ES-I3 (cell line): ENCODE measurements around the gene CCDC182.
A peak's percentile ranks its signal among the peaks of the same experiment; 100 is the strongest.

Source experiments
- H3K36me3 ChIP-seq: 2 replicates; pipeline ENCODE4 v1.6.1; 2013; ENCODE audit warnings: mild to moderate bottlenecking, low read length, control low read depth, moderate library complexity; ENCODE audit not compliant: insufficient read depth
- H3K4me1 ChIP-seq: 2 replicates; pipeline ENCODE4 v1.6.1; 2013; ENCODE audit warnings: mild to moderate bottlenecking, control low read depth, low read length; ENCODE audit not compliant: insufficient read depth
- H3K9ac ChIP-seq: 2 replicates; pipeline ENCODE4 v1.6.1; 2013; ENCODE audit warnings: low read depth, mild to moderate bottlenecking, low read length, moderate library complexity
- H3K9me3 ChIP-seq: 2 replicates; pipeline ENCODE4 v1.6.1; 2013; ENCODE audit warnings: mild to moderate bottlenecking, low read length, moderate library complexity; ENCODE audit not compliant: control insufficient read depth, insufficient read depth

CCDC182 gene

GRCh38 chr17:57707892-57708291 is 37.2 kb downstream of the CCDC182 start:
- Histone ChIP-seq H3K36me3 (no peaks in the 10 kb centered on the region), H3K9me3 (no peaks in the 10 kb centered on the region), H3K9ac (peak overlapping the region; percentile 45; the same call in 1 of the 2 replicates), H3K4me1 (peaks cover 12% of the 10 kb centered on the region)

DNA sequence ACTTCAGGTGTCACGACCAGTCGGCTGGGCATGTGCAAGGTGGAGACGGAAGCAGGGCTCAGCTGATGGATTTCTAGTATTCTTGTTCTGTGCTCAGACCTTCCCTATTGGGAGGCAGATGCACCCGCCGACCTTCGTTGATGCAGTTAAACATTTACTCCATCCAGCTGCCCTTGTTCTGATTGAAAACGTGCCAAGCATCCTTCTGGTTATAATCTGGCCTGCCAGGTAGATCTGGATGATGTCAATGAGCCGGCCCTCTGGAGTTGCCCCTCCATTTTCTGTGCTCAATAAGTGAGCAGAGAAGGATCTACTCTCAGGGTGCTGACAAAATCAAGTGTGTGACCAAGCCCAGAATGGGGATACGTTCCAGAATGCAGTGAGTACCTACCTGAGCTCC is 38.3 kb downstream of the CCDC182 start:
- Histone ChIP-seq H3K36me3 (no peaks in the 10 kb centered on the region), H3K4me1 (peaks cover 12% of the 10 kb centered on the region), H3K9ac (no peak overlapping the region), H3K9me3 (no peaks in the 10 kb centered on the region)

DNA sequence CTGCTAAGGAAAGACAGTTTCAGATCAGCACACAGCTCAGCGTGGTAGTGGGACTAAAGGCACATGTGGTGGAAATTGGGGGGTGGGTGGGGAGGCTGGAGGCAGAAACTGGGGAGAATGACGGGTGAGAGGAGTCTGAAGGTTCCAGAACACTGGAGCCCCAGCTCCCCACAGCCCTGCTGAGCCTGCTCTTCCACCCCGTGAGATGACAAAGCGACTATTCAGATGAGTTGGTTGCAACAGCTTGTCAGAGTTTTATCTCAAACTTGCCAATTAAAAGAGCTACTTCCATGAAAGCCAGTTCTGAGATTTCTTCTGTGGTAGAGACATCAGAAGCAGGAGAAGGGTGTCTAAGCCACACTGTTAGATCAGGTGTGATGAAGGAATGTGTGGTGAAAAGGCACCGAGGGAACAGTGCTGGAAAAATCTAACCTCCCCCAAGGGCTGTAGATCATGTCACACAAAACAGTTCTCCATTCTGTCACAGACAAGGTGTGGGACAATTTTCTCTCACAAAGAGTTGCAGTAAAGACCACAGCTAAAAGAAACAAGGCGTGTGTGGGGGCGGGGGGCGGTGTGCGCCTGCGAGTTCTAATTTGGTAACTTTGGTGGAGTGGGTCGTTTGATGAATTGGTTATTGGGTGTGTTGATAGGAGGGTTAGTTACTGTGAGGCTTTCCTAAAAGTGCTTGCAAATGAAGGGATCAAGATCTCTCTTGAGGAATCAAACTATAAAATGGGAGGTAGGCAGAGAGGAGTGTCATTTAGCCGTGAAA is 39.0 kb downstream of the CCDC182 start:
- Histone ChIP-seq H3K9ac (no peak overlapping the region), H3K36me3 (no peaks in the 10 kb centered on the region), H3K4me1 (peaks cover 13% of the 10 kb centered on the region), H3K9me3 (no peaks in the 10 kb centered on the region)

DNA sequence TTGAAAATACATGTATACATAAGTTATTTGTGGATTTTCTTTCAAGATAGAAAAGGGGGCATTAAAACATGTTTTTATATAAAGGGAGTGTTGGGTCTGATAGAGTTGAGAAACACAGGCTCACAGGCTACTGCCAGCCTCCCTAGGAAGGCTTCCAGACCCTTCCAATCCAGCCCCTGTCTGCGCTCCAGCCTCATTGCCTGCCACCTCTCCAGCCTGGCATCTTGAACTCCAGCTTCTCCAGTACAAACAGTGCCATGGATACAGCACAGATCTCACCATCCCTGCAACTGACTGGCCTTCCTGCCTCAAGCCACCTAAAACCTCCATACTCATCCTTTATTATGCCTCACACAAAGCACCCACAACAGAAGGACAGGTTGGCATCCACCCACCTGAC is 40.7 kb downstream of the CCDC182 start:
- Histone ChIP-seq H3K9me3 (no peaks in the 10 kb centered on the region), H3K4me1 (peaks cover 15% of the 10 kb centered on the region), H3K36me3 (no peaks in the 10 kb centered on the region)

DNA sequence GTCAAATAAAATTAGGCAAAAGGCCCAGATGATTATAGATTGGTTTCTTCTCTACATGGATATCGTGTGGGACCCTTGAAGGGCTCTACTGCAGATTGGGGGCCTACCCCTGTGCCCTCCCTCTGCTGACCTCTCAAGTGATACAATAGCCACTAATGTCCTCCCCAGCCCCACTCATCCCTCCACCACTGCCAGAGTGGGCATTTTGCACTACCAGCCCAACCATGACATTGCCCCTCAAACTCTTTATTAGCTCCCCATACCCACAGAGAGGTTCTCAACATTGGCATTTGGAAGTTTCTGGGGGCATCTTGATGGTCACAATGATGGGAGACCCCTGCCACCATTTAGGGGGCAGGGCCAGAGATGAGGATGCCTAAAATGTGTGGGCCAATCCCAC is 41.8 kb downstream of the CCDC182 start:
- peaks cover 14% of the 10 kb centered on the region for H3K4me1 ChIP-seq
- H3K9ac ChIP-seq, result no peak overlapping the region
- no peaks in the 10 kb centered on the region for H3K9me3 ChIP-seq
- no peaks in the 10 kb centered on the region for H3K36me3 ChIP-seq

More for the DNA sequence above, 40.7 kb downstream of the CCDC182 start:
- H3K9ac ChIP-seq, result no peak overlapping the region

- Histone ChIP-seq H3K4me1 (peaks cover 6% of the 10 kb centered on the region; the same call in 1 of the 2 replicates), H3K9me3 (0 out of 2 replicates have a peak, but pooled peaks cover 2% of the 10 kb centered on the region), H3K36me3 (no peaks in the 10 kb centered on the region), H3K9ac (no peak overlapping the region)
Observed at GRCh38 chr17:57701124-57701523, 44.0 kb downstream of the CCDC182 start.

GRCh38 chr17:57699751-57700219 is 45.3 kb downstream of the CCDC182 start:
- Histone ChIP-seq H3K4me1 (peaks cover 6% of the 10 kb centered on the region; the same call in 1 of the 2 replicates), H3K36me3 (no peaks in the 10 kb centered on the region), H3K9ac (no peak overlapping the region)

DNA sequence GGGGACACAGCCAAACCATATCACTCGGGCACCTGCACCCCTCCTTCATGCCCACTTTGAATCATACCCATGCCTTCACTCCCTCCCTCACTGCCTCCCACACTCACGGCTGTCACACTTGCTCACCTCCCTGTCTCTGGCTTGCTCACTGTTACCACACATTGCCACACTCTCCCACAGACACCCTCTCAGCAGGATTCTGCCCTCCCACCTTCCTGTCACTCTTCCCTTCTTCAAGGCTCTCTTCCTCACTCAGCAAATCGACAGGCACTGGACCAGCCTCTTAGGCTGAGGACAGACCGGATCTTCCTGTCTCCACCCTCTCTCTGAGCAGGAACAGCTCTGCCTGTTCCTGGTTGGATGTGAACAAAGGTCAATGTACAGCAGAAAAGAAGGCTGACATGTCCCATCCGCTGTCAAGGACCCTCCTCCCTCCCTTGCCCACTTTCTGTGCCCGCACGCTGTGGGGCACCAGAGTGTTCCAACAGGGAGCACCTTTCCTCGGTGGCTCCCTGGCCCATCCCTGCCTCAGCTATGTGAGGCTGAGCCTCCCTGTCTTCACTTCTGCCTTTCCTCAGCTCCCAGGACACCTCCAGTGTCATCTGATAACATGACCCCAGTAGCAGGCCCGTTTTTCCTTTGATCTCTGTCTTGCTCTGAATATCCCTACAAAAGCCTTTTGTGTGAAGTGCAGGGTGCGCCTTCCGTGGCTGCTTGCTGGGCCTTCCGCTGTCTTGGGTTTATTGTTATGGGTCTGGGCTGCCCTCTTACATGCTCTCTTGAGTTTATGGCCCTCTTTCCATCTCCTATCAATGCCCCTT is 47.0 kb downstream of the CCDC182 start:
- H3K9me3 ChIP-seq, result peaks cover 7% of the 10 kb centered on the region; the same call in 1 of the 2 replicates
- no peaks in the 10 kb centered on the region for H3K36me3 ChIP-seq
- peaks cover 6% of the 10 kb centered on the region; the same call in 1 of the 2 replicates for H3K4me1 ChIP-seq
- no peak overlapping the region for H3K9ac ChIP-seq

More at GRCh38 chr17:57699751-57700219, 45.3 kb downstream of the CCDC182 start:
- peaks cover 7% of the 10 kb centered on the region; the same call in 1 of the 2 replicates for H3K9me3 ChIP-seq

DNA sequence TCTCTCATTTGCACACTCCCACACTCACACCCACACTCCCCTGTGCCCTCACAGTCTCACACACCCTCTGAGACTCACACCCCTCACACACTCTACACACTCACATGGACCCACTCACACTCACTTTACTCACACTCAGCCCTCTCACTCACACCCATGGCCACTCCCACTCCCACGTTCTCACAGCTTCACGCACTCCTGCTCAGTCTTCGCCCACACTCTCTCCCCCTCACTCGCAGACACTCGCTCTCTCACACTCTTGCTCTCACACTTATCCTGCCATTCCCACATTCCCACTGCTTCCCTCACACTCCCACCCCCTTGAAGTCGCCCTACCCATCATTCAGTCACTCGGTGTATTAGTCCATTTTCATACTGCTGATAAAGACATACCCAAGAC is 47.9 kb downstream of the CCDC182 start:
- no peaks in the 10 kb centered on the region for H3K36me3 ChIP-seq

GRCh38 chr17:57696050-57696449 is 49.0 kb downstream of the CCDC182 start:
- Histone ChIP-seq H3K9ac (no peak overlapping the region), H3K4me1 (peaks cover 4% of the 10 kb centered on the region; the same call in 1 of the 2 replicates), H3K36me3 (no peaks in the 10 kb centered on the region), H3K9me3 (peaks cover 7% of the 10 kb centered on the region; the same call in 1 of the 2 replicates)

More for the DNA sequence above, 47.9 kb downstream of the CCDC182 start:
- Histone ChIP-seq H3K9me3 (peaks cover 7% of the 10 kb centered on the region; the same call in 1 of the 2 replicates), H3K9ac (no peak overlapping the region), H3K4me1 (peaks cover 6% of the 10 kb centered on the region; the same call in 1 of the 2 replicates)
